ENCODE results near the gene RWDD2A.
A peak's percentile ranks its signal among the peaks of the same experiment; 100 is the strongest.

RWDD2A gene

GRCh38 chr6:83202031-83202430 lies 8.9 kb downstream of the RWDD2A start:
- no peaks in the 10 kb centered on the region for H3K27me3 ChIP-seq (ENCODE audit: control insufficient read depth, insufficient read depth, low read length)
- H3K9ac ChIP-seq: no peak overlapping the region
- no peak overlapping the region for H3K4me3 ChIP-seq (ENCODE audit: low read depth, low read length)
- no peaks in the 10 kb centered on the region for H3K79me2 ChIP-seq
- H2AFZ ChIP-seq: no peak overlapping the region
- no peak for TF ChIP-seq CTCF (IDR thresholded peaks at IDR 0.05)
- H3K4me2 ChIP-seq (ENCODE audit: low read length): no peak overlapping the region
- no peaks in the 10 kb centered on the region for H3K4me1 ChIP-seq
- H3K27ac ChIP-seq: no peak overlapping the region
- H3K9me3 ChIP-seq (ENCODE audit: control insufficient read depth, low read length): no peaks in the 10 kb centered on the region
- H3K36me3 ChIP-seq (ENCODE audit: control insufficient read depth, insufficient read depth, low read length): no peaks in the 10 kb centered on the region

- Histone ChIP-seq H3K4me1 (no peaks in the 10 kb centered on the region), H3K27ac (no peak overlapping the region), H3K36me3 (ENCODE audit: control insufficient read depth, insufficient read depth, low read length) (no peaks in the 10 kb centered on the region), H3K9ac (no peak overlapping the region), H3K4me2 (ENCODE audit: low read length) (no peak overlapping the region), H3K27me3 (ENCODE audit: control insufficient read depth, insufficient read depth, low read length) (no peaks in the 10 kb centered on the region), H3K9me3 (ENCODE audit: control insufficient read depth, low read length) (no peaks in the 10 kb centered on the region), H3K4me3 (ENCODE audit: low read depth, low read length) (no peak overlapping the region), H2AFZ (no peak overlapping the region), H3K79me2 (no peaks in the 10 kb centered on the region)
- TF ChIP-seq CTCF (IDR thresholded peaks at IDR 0.05): peak; percentile 72
Measured at GRCh38 chr6:83215131-83216047, 22.2 kb downstream of the RWDD2A start.

- TF ChIP-seq CTCF (IDR thresholded peaks at IDR 0.05): no peak
Measured at GRCh38 chr6:83216806-83217205, 23.6 kb downstream of the RWDD2A start.

GRCh38 chr6:83218646-83219045 lies 25.5 kb downstream of the RWDD2A start:
- Histone ChIP-seq H2AFZ (no peak overlapping the region), H3K4me3 (ENCODE audit: low read depth, low read length) (no peak overlapping the region), H3K9me3 (ENCODE audit: control insufficient read depth, low read length) (no peaks in the 10 kb centered on the region), H3K4me2 (ENCODE audit: low read length) (no peak overlapping the region), H3K27ac (no peak overlapping the region), H3K27me3 (ENCODE audit: control insufficient read depth, insufficient read depth, low read length) (no peaks in the 10 kb centered on the region), H3K4me1 (no peaks in the 10 kb centered on the region), H3K9ac (no peak overlapping the region), H3K36me3 (ENCODE audit: control insufficient read depth, insufficient read depth, low read length) (no peaks in the 10 kb centered on the region), H3K79me2 (no peaks in the 10 kb centered on the region)
- no peak for TF ChIP-seq CTCF (IDR thresholded peaks at IDR 0.05)

More at GRCh38 chr6:83216806-83217205, 23.6 kb downstream of the RWDD2A start:
- H2AFZ ChIP-seq: no peak overlapping the region
- no peaks in the 10 kb centered on the region for H3K79me2 ChIP-seq
- H3K9ac ChIP-seq: no peak overlapping the region
- H3K36me3 ChIP-seq (ENCODE audit: control insufficient read depth, insufficient read depth, low read length): no peaks in the 10 kb centered on the region
- H3K4me3 ChIP-seq (ENCODE audit: low read depth, low read length): no peak overlapping the region
- no peaks in the 10 kb centered on the region for H3K4me1 ChIP-seq
- no peak overlapping the region for H3K27ac ChIP-seq
- no peak overlapping the region for H3K4me2 ChIP-seq (ENCODE audit: low read length)
- H3K27me3 ChIP-seq (ENCODE audit: control insufficient read depth, insufficient read depth, low read length): no peaks in the 10 kb centered on the region
- no peaks in the 10 kb centered on the region for H3K9me3 ChIP-seq (ENCODE audit: control insufficient read depth, low read length)

- Histone ChIP-seq H2AFZ (no peak overlapping the region), H3K79me2 (no peaks in the 10 kb centered on the region), H3K36me3 (ENCODE audit: control insufficient read depth, insufficient read depth, low read length) (no peaks in the 10 kb centered on the region), H3K27me3 (ENCODE audit: control insufficient read depth, insufficient read depth, low read length) (no peaks in the 10 kb centered on the region), H3K9me3 (ENCODE audit: control insufficient read depth, low read length) (no peaks in the 10 kb centered on the region), H3K9ac (no peak overlapping the region), H3K4me3 (ENCODE audit: low read depth, low read length) (no peak overlapping the region), H3K4me1 (no peaks in the 10 kb centered on the region), H3K27ac (no peak overlapping the region), H3K4me2 (ENCODE audit: low read length) (no peak overlapping the region)
- TF ChIP-seq CTCF (IDR thresholded peaks at IDR 0.05): no peak
Measured at GRCh38 chr6:83220121-83220520, 27.0 kb downstream of the RWDD2A start.
